ENCODE results near the gene CEMIP. TPM values are rescaled to one million over a fixed set of nuclear protein-coding genes. Genes with fewer than 3 reads are reported as not detected.
A peak's percentile ranks its signal among the peaks of the same experiment; 100 is the strongest.

CEMIP gene
- total RNA-seq, 1 donor from 2014 or later = 6.5 TPM

- no peak for DNase-seq
Observed at GRCh38 chr15:80985981-80986380, 206.8 kb downstream of the CEMIP start.

- DNase-seq = no peak
Observed at GRCh38 chr15:80986487-80986886, 207.3 kb downstream of the CEMIP start.

- no peak for DNase-seq
Observed at GRCh38 chr15:80988148-80988796, 209.1 kb downstream of the CEMIP start.

GRCh38 chr15:80989081-80989517 lies 209.9 kb downstream of the CEMIP start:
- no peak for DNase-seq

DNA sequence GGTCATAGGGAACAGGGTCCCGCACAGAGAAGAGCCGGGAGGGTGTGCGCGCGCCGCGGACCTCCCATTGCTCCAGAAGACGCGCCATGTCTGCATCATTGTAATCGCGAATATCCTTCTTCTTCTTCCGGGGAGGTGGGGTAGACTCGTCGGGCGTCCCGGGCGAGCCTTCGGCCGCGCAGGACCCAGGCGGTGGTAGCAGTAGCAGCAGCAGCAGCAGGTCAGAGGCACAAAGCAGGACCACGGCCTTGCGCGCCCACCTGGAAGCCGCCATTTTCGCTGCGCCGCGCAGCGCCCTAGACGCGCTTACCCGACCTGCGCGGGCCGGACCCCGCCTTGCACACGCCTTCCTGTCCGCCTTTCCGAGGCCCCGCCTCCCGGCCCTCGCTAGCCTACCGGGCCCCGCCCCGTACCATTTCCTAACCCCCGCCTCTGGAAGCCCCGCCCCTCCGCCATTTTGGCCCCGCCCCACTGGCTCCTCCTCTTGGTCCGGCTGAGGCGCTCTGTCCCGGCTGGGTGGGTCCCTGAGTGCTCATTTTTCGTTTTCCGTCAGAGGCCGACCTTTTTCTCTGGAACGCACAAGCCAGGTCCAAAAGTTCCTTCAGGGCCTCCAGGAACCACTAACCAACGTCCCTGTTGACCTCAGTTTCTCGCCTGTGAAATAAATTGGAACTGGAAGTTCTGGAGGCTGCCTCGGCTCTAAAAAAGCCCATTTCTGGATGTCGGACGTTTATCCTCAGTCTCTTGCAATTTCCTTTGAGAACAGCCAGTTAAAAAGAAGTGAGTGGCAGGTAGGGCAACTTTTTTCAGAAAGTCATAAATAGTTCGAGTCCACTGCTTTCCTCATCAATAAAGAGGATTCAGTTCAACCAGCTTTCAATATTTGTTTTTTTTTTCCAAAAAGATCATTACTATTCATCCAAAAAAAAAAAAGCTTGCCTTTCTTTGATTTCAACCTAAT lies 210.6 kb downstream of the CEMIP start, which contains the start of gene MESD:
MESD (minus strand) TSS at position 302 of the 961 bp plus-strand sequence; CDS start at position 274, 28 bp downstream.
- peak; percentile 95 for DNase-seq

- no peak for DNase-seq
Observed at GRCh38 chr15:80990955-80991354, 211.8 kb downstream of the CEMIP start.

- peak; percentile 46 for DNase-seq
Observed at GRCh38 chr15:80991421-80991820, 212.3 kb downstream of the CEMIP start.

- DNase-seq = no peak
Observed at GRCh38 chr15:80992006-80992405, 212.8 kb downstream of the CEMIP start.

DNA sequence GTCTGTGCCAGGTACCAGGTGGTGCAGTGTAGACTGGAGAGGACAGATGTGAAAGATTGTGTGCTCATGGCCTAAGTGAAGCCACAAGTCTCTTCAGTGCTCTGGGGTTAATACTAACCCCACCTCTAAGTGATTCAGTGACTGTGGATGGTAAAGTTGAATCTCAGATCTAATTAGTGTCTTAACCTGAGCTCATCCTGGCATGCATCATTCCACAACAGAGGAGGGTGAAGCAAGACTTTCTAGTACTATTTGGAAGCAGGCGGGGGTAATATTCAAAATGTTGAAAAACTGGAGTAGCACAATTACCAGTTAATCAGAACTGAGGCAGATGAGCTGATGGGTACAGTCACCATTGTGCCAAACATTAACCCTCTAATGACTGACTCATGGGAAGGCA lies 213.3 kb downstream of the CEMIP start:
- no peak for DNase-seq

DNA sequence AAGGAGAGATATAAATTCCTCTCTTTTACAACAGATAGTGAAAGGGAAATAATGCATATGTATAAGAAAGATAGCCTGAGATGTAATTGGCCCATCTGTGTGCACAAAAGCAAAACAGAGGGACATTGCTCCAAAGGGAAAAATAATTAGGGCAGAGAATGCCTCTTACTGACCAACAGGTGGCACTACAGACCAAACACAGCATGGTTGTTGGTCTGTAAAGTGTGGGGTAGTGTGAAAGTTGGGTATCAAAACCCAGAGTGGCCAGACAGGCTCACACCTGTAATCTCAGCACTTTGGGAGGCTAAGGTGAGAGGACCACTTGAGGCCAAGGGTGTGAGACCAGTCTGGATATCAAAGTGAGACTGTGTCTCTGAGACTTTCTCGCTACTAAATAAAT lies 217.1 kb downstream of the CEMIP start:
- DNase-seq = no peak

DNA sequence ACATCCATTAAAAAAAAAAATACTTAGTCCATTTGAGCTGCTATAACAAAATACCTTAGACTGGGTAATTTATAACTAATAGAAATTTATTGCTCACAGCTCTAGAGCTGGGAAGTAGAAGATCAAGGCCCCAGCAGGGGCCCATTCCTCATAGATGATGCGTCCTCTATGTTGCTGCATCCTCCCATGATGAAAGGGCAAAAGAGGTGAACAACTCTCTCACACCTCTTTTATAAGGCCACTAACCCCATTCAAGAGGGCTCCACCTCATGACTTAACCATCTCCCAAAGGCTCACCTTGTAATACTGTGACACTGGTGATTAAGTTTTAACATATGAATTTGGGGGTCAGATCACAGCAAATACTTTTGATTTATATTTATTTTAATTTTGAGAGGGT lies 218.5 kb downstream of the CEMIP start:
- no peak for DNase-seq

DNA sequence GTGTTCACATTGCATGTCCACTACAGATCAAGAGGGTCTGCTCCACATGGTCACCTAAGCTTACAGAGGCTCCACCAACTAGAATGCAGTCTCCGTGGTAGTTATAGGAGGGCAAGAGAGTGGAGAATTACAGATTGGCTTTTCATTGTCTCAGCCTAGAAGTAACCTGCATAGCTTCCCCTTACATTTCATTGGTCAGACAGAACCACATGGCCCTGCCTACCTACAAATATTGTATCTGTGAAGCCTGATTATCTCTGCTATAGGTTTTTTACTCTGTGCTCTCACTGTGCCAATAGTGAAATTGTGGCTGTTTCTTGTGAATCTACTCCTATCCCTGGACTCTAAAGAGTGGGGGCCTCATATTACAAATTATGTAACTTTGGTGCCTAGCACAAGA lies 219.1 kb downstream of the CEMIP start:
- no peak for DNase-seq

- DNase-seq = no peak
Observed at GRCh38 chr15:80999623-81000036, 220.5 kb downstream of the CEMIP start.

GRCh38 chr15:81000144-81000623 lies 221.0 kb downstream of the CEMIP start:
- DNase-seq = peak; percentile 55

DNA sequence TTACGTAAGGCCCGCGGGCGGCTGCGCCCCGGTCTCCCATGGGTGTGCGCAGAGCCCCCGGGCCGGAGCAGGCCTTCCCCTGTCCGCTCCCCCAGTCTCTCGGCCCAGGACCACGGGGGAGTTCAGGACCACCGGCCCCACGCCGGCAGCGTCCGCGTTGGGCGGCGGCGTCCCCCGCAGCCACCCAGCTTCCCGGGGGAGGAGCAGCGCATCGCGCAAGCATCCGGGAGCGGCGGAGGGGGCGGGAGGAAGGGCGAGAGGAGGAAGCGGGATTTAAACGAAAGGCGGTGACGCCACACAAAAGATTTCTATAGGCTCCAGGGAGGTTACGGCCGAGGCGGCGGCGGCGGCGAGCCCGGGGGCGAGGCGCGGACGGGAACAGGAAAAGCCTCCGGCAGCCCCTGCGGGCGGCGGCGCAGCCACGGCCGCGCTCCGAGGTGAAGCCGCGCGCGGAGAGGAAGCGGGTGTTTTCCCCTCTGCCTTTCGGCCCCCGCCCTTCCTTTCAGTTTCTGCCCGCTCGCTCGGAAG lies 221.5 kb downstream of the CEMIP start, which contains the start of gene TLNRD1:
TLNRD1 (plus strand) TSS at position 300 of the 528 bp plus-strand sequence. CDS start 1,349 bp downstream, outside the sequence.
- DNase-seq = peak; percentile 83

Small RNA genes within 50 kb of the gene (small RNA-seq; reads per million reads assigned to genes)
- gene MIR4514 (ENCODE audit: low replicate concordance) (not detected), gene MIR549A (ENCODE audit: low replicate concordance) (0.12 reads per million)

Other genes starting within 250 kb of the CEMIP start
- gene ABHD17C, start 84.1 kb upstream of the CEMIP start, total RNA-seq = 6.8 TPM
- 18.4 TPM for gene MESD, start 210.4 kb downstream of the CEMIP start, total RNA-seq
- gene TLNRD1, start 221.6 kb downstream of the CEMIP start, total RNA-seq = 4.5 TPM